GM12891 (cell line): Measurements from ENCODE around the gene HACD2.

Source experiments
- POLR2A ChIP-seq: IDR thresholded peaks from 2 replicates; pipeline ENCODE4 v1.6.1; 2011; ENCODE audit warnings: low read depth, low read length, control low read depth
- POLR2AphosphoS5 ChIP-seq: IDR thresholded peaks from 2 replicates; pipeline ENCODE4 v1.6.1; 2011; ENCODE audit warnings: low read depth, low read length, control low read depth
- TAF1 ChIP-seq: IDR thresholded peaks from 2 replicates; pipeline ENCODE4 v1.6.1; 2011; ENCODE audit warnings: low read depth, low read length, control low read depth

DNA sequence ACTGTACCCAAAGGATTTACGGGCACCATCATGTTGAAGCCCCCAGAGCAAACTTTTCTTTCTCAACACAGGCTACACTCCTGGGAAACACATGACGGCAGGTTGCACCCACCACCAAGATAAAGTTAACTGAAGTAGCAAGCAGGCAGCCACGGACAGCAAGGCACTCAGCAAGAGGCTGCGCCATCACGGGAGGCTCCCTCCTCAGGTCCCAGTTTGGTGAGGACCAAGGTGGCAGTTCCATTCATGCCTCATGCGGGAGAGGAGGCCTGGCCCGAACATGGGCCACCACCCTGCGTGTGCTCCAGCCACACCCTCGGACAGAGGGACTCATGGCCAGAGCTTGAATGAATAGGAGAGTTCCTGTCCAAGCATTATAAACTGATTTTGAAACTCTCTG, 142.7 kb downstream of the HACD2 start:
- TF ChIP-seq POLR2A (no peak), TAF1 (no peak), POLR2AphosphoS5 (no peak)
